ENCODE results near the gene TSPAN14. TPM values are rescaled to one million over a fixed set of nuclear protein-coding genes. Genes with fewer than 3 reads are reported as not detected.

The TSPAN14 gene
- total RNA-seq, 1 experiment from 2014 or later, result 46.8 TPM

GRCh38 chr10:80506836-80507487 is 52.9 kb downstream of the TSPAN14 start:
- Histone ChIP-seq H3K4me2 (ENCODE audit: insufficient read depth, insufficient read length, low read length) (no peak overlapping the region), H3K9ac (ENCODE audit: extremely low read depth, insufficient read length, low read length) (no peak overlapping the region)

More at GRCh38 chr10:80506836-80507487, 52.9 kb downstream of the TSPAN14 start:
- no peaks in the 10 kb centered on the region for H3K79me2 ChIP-seq (ENCODE audit: insufficient read depth, low read length)
- H2BK20ac ChIP-seq (ENCODE audit: low read depth, low read length, poor library complexity, severe bottlenecking), result no peak overlapping the region
- no peaks in the 10 kb centered on the region for H3K27me3 ChIP-seq (ENCODE audit: insufficient read depth, low read length)
- H3K14ac ChIP-seq (ENCODE audit: insufficient read depth, low read length), result no peak overlapping the region
- TF ChIP-seq CTCF (conservative IDR thresholded peaks at IDR 0.05), result no peak
- Mint-ChIP-seq H3K27ac (no peak overlapping the region), H3K36me3 (ENCODE audit: insufficient read depth in 1 of 3, low read depth in 3 of 3) (peaks cover 9 to 28% (median 11%) of the 10 kb centered on the region in 3 experiments; a peak in 6 of 7 replicates), H3K27me3 (ENCODE audit: low read depth) (no peaks in the 10 kb centered on the region), H3K4me1 (peaks cover 32 to 36% of the 10 kb centered on the region in 2 experiments), H3K9me3 (no peaks in the 10 kb centered on the region), H3K4me3 (no peak overlapping the region)
- no peaks in the 10 kb centered on the region for H3K23me2 ChIP-seq (ENCODE audit: insufficient read length, low read depth, low read length, poor library complexity, severe bottlenecking)
- H2AFZ ChIP-seq (ENCODE audit: low read length), result no peak overlapping the region
- no peak overlapping the region for H3K27ac ChIP-seq (ENCODE audit: insufficient read length, low read depth, low read length)
- no peak overlapping the region for H3K23ac ChIP-seq (ENCODE audit: insufficient read length, low read depth, low read length)
- H2BK5ac ChIP-seq (ENCODE audit: insufficient read length, low read length), result no peak overlapping the region
- H4K8ac ChIP-seq (replicated peaks; ENCODE audit: insufficient read length, low read depth, low read length), result no peak overlapping the region
- no CpG with 5 or more reads among the region's 13 CpGs for WGBS (ENCODE audit: extremely low coverage, insufficient read length, low lambda C conversion rate)
- H2BK120ac ChIP-seq (ENCODE audit: low read depth, low read length, poor library complexity, severe bottlenecking), result no peak overlapping the region
- no peak overlapping the region for H2AK5ac ChIP-seq (ENCODE audit: insufficient read length, low read length)
- H3K56ac ChIP-seq (ENCODE audit: insufficient read length, low read depth, low read length), result no peak overlapping the region
- H3K79me1 ChIP-seq (ENCODE audit: insufficient read depth, low read depth, low read length, poor library complexity, severe bottlenecking), result no peaks in the 10 kb centered on the region
- no peak overlapping the region for H2BK12ac ChIP-seq (ENCODE audit: insufficient read length, low read depth, low read length)
- H3K9me3 ChIP-seq (ENCODE audit: control insufficient read depth, low read depth, low read length), result no peaks in the 10 kb centered on the region
- no peaks in the 10 kb centered on the region for H4K20me1 ChIP-seq (ENCODE audit: control insufficient read depth, insufficient read depth, insufficient read length)
- peaks cover 4% of the 10 kb centered on the region; the same call in 1 of the 2 replicates for H3K4me1 ChIP-seq (ENCODE audit: insufficient read depth, low read length)
- DNase-seq, result no peak
- no peak overlapping the region for H3K18ac ChIP-seq (ENCODE audit: insufficient read length, low read depth, low read length)
- H2BK15ac ChIP-seq (ENCODE audit: low read depth, low read length), result no peak overlapping the region
- no peak overlapping the region for H3T11ph ChIP-seq (ENCODE audit: low read length)
- H3K4ac ChIP-seq (ENCODE audit: low read depth, low read length), result no peak overlapping the region
- no peak overlapping the region for H4K91ac ChIP-seq (ENCODE audit: insufficient read length, low read depth, low read length)
- no peak overlapping the region for H4K5ac ChIP-seq (ENCODE audit: insufficient read length, low read depth, low read length)
